H9 (cell line): Measurements from ENCODE around the gene SPACA5. TPM values are rescaled to one million over a fixed set of nuclear protein-coding genes. Genes with fewer than 3 reads are reported as not detected.

Experiments
- DNase-seq: peaks from one replicate; pipeline ENCODE4 v3.0.0-alpha.2; 2017
- H2AFZ ChIP-seq: one replicate; pipeline ENCODE4 v1.6.1; 2013; ENCODE audit warnings: mild to moderate bottlenecking, low read length, control low read depth, moderate library complexity
- H2AK5ac ChIP-seq: 2 replicates; pipeline ENCODE4 v1.6.1; 2013; ENCODE audit warnings: low read length, control low read depth, mixed read lengths; ENCODE audit not compliant: insufficient read length
- H2BK120ac ChIP-seq: one replicate; pipeline ENCODE4 v1.6.1; 2013; ENCODE audit warnings: low read depth, mild to moderate bottlenecking, low read length, control low read depth, inconsistent platforms; ENCODE audit not compliant: poor library complexity, severe bottlenecking
- H2BK12ac ChIP-seq: 2 replicates; pipeline ENCODE4 v1.6.1; 2013; ENCODE audit warnings: low read length, control low read depth, mixed read lengths, low read depth; ENCODE audit not compliant: insufficient read length
- H2BK15ac ChIP-seq: 2 replicates; pipeline ENCODE4 v1.6.1; 2013; ENCODE audit warnings: low read depth, low read length, control low read depth
- H2BK20ac ChIP-seq: one replicate; pipeline ENCODE4 v1.6.1; 2013; ENCODE audit warnings: low read depth, mild to moderate bottlenecking, low read length, control low read depth, inconsistent platforms; ENCODE audit not compliant: poor library complexity, severe bottlenecking
- H2BK5ac ChIP-seq: 2 replicates; pipeline ENCODE4 v1.6.1; 2013; ENCODE audit warnings: low read length, control low read depth, mixed read lengths; ENCODE audit not compliant: insufficient read length
- H3K14ac ChIP-seq: 2 replicates; pipeline ENCODE4 v1.6.1; 2013; ENCODE audit warnings: low read length, control low read depth; ENCODE audit not compliant: insufficient read depth
- H3K18ac ChIP-seq: 2 replicates; pipeline ENCODE4 v1.6.1; 2013; ENCODE audit warnings: low read depth, mild to moderate bottlenecking, mixed read lengths, low read length, control low read depth; ENCODE audit not compliant: insufficient read length
- H3K23ac ChIP-seq: 2 replicates; pipeline ENCODE4 v1.6.1; 2013; ENCODE audit warnings: low read length, control low read depth, mixed read lengths, low read depth; ENCODE audit not compliant: insufficient read length
- H3K23me2 ChIP-seq: 2 replicates; pipeline ENCODE4 v1.6.1; 2013; ENCODE audit warnings: low read depth, mild to moderate bottlenecking, mixed read lengths, low read length, control low read depth; ENCODE audit not compliant: insufficient read length, poor library complexity, severe bottlenecking
- H3K27ac ChIP-seq: 2 replicates; pipeline ENCODE4 v1.5.1; 2013; ENCODE audit warnings: low read length, control low read depth, mixed read lengths, low read depth; ENCODE audit not compliant: insufficient read length
- H3K27me3 ChIP-seq: 2 replicates; pipeline ENCODE4 v1.6.1; 2013; ENCODE audit warnings: low read length, control low read depth, inconsistent platforms; ENCODE audit not compliant: insufficient read depth
- H3K4ac ChIP-seq: 2 replicates; pipeline ENCODE4 v1.6.1; 2013; ENCODE audit warnings: low read depth, mild to moderate bottlenecking, control low read depth, inconsistent platforms, low read length, moderate library complexity
- H3K4me1 ChIP-seq: 2 replicates; pipeline ENCODE4 v1.6.1; 2013; ENCODE audit warnings: low read length, control low read depth, inconsistent platforms; ENCODE audit not compliant: insufficient read depth
- H3K4me2 ChIP-seq: 2 replicates; pipeline ENCODE4 v1.6.1; 2013; ENCODE audit warnings: low read length, control low read depth, mixed read lengths; ENCODE audit not compliant: insufficient read length, insufficient read depth
- H3K56ac ChIP-seq: 2 replicates; pipeline ENCODE4 v1.6.1; 2013; ENCODE audit warnings: low read depth, mild to moderate bottlenecking, mixed read lengths, low read length, control low read depth; ENCODE audit not compliant: insufficient read length
- H3K79me1 ChIP-seq: 2 replicates; pipeline ENCODE4 v1.6.1; 2013; ENCODE audit warnings: low read depth, mild to moderate bottlenecking, moderate library complexity, low read length, control low read depth, inconsistent platforms; ENCODE audit not compliant: insufficient read depth, poor library complexity, severe bottlenecking
- H3K79me2 ChIP-seq: 2 replicates; pipeline ENCODE4 v1.6.1; 2013; ENCODE audit warnings: low read length, control low read depth, inconsistent platforms; ENCODE audit not compliant: insufficient read depth
- H3K9ac ChIP-seq: 2 replicates; pipeline ENCODE4 v1.6.1; 2013; ENCODE audit warnings: low read length, control low read depth, mixed read lengths; ENCODE audit not compliant: insufficient read length; ENCODE audit errors: extremely low read depth
- H3K9me3 ChIP-seq: one replicate; pipeline ENCODE4 v1.6.1; 2013; ENCODE audit warnings: low read depth, low read length, inconsistent platforms; ENCODE audit not compliant: control insufficient read depth
- H3T11ph ChIP-seq: one replicate; pipeline ENCODE4 v1.6.1; 2013; ENCODE audit warnings: mild to moderate bottlenecking, low read length, control low read depth, inconsistent platforms
- H4K20me1 ChIP-seq: one replicate; pipeline ENCODE4 v1.6.1; 2013; ENCODE audit not compliant: control insufficient read depth, insufficient read length, insufficient read depth
- H4K5ac ChIP-seq: 2 replicates; pipeline ENCODE4 v1.6.1; 2013; ENCODE audit warnings: low read depth, mild to moderate bottlenecking, mixed read lengths, low read length, control low read depth; ENCODE audit not compliant: insufficient read length
- H4K8ac ChIP-seq: replicated peaks from 2 replicates; pipeline ENCODE4 v1.6.1; 2013; ENCODE audit warnings: low read length, control low read depth, mixed read lengths, low read depth; ENCODE audit not compliant: insufficient read length
- H4K91ac ChIP-seq: 2 replicates; pipeline ENCODE4 v1.6.1; 2013; ENCODE audit warnings: low read depth, mild to moderate bottlenecking, moderate library complexity, mixed read lengths, low read length, control low read depth; ENCODE audit not compliant: insufficient read length
- H3K27ac Mint-ChIP-seq, 3 experiments: 2 replicates in 2 of 3; 3 replicates in 1 of 3; pipeline ENCODE4 v1.8.0; 2020 to 2021; ENCODE audit warnings: mixed read lengths in 3 of 3, mild to moderate bottlenecking in 1 of 3, moderate library complexity in 1 of 3
- H3K27me3 Mint-ChIP-seq: 2 replicates; pipeline ENCODE4 v1.8.0; 2021; ENCODE audit warnings: low read depth, mild to moderate bottlenecking, moderate library complexity, mixed read lengths
- H3K36me3 Mint-ChIP-seq, 3 experiments: 2 replicates in 2 of 3; 3 replicates in 1 of 3; pipeline ENCODE4 v1.8.0; 2020 to 2021; ENCODE audit warnings: low read depth in 3 of 3, mixed read lengths in 3 of 3; ENCODE audit not compliant: insufficient read depth in 1 of 3
- H3K4me1 Mint-ChIP-seq, 2 experiments: 2 replicates each; pipeline ENCODE4 v1.8.0; 2020; ENCODE audit warnings: mixed read lengths in 2 of 2
- H3K4me3 Mint-ChIP-seq, 2 experiments: 2 replicates in 1 of 2; 3 replicates in 1 of 2; pipeline ENCODE4 v1.8.0; 2020 to 2021; ENCODE audit warnings: mild to moderate bottlenecking in 2 of 2, mixed read lengths in 2 of 2, moderate library complexity in 1 of 2
- H3K9me3 Mint-ChIP-seq, 2 experiments: 2 replicates in 1 of 2; 3 replicates in 1 of 2; pipeline ENCODE4 v1.8.0; 2020; ENCODE audit warnings: mild to moderate bottlenecking in 2 of 2, mixed read lengths in 2 of 2, moderate library complexity in 1 of 2
- WGBS: extraction: QIAGEN DNeasy Blood & Tissue Kit; methylation state at CpG from one replicate; pipeline ENCODE4 v1.1.7; 2013; ENCODE audit warnings: missing lambda C conversion rate, low lambda C conversion rate, mixed read lengths; ENCODE audit not compliant: insufficient read length; ENCODE audit errors: extremely low coverage; 5-methylcytosine and 5-hydroxymethylcytosine counted together
- total RNA-seq: library from RNA; stranded (reverse); gene quantifications from 2 replicates; pipeline ENCODE4 v1.2.1, GENCODE V29; 2021
- TF ChIP-seq, protein P1 (sequence below): fragments of 200-600 bp; sonication (generic); conservative IDR thresholded peaks from 3 replicates; pipeline ENCODE4 v1.8.0; 2021; ENCODE audit warnings: antibody characterized with exemption, mild to moderate bottlenecking

Gene SPACA5
- total RNA-seq, 1 experiment from 2014 or later, result not detected

DNA sequence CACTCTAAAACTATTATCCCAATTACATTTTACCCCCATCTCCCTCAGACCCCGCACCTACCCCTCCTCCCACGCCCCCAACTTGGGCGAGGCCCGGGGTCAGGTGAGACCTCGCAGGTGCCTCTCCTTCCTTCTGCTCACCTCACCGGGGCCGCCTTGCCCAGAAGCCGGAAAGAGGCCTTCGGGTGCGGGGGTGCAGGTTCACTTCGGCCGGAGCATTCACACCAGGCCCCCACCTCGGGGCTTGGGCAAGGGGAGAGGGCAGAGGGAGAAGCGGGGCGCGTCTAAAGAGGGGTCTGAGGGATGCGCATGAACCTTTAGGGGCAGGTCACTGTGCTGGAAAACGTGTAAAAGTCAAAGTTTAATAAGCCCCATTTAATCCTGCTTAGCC is 3.4 kb upstream of the SPACA5 start:
- Mint-ChIP-seq H3K4me1 (peaks cover 0 to 6% of the 10 kb centered on the region in 2 experiments; a peak in 3 of 4 replicates), H3K4me3 (peak overlapping the region; percentile 84 to 97), H3K27ac (peak overlapping the region; percentile 94 to 95 (median 94); a peak in 4 of 7 replicates), H3K36me3 (peaks cover 8 to 20% (median 9%) of the 10 kb centered on the region in 3 experiments), H3K27me3 (no peaks in the 10 kb centered on the region), H3K9me3 (peaks cover 35 to 45% of the 10 kb centered on the region in 2 experiments)
- Histone ChIP-seq H4K8ac (no peak overlapping the region), H2AFZ (no peak overlapping the region), H3K4me1 (no peaks in the 10 kb centered on the region), H3K4ac (no peak overlapping the region), H2AK5ac (no peak overlapping the region), H3K23ac (no peak overlapping the region), H3K4me2 (peak overlapping the region; percentile 63), H3K27me3 (no peaks in the 10 kb centered on the region), H2BK5ac (no peak overlapping the region), H2BK120ac (no peak overlapping the region), H3K79me2 (no peaks in the 10 kb centered on the region; the same call in 1 of the 2 replicates), H4K20me1 (no peaks in the 10 kb centered on the region), H2BK20ac (no peak overlapping the region), H3K9me3 (peaks cover 8% of the 10 kb centered on the region), H3K18ac (peak overlapping the region; percentile 18), H4K5ac (no peak overlapping the region), H4K91ac (no peak overlapping the region), H3K23me2 (no peaks in the 10 kb centered on the region), H3K79me1 (no peaks in the 10 kb centered on the region), H2BK12ac (no peak overlapping the region), H3K56ac (no peak overlapping the region), H3K27ac (no peak overlapping the region), H3T11ph (no peak overlapping the region), H3K9ac (peak overlapping the region; percentile 42), H3K14ac (peak overlapping the region; percentile 21; the same call in 1 of the 2 replicates), H2BK15ac (no peak overlapping the region)
- TF ChIP-seq, protein P1, sequence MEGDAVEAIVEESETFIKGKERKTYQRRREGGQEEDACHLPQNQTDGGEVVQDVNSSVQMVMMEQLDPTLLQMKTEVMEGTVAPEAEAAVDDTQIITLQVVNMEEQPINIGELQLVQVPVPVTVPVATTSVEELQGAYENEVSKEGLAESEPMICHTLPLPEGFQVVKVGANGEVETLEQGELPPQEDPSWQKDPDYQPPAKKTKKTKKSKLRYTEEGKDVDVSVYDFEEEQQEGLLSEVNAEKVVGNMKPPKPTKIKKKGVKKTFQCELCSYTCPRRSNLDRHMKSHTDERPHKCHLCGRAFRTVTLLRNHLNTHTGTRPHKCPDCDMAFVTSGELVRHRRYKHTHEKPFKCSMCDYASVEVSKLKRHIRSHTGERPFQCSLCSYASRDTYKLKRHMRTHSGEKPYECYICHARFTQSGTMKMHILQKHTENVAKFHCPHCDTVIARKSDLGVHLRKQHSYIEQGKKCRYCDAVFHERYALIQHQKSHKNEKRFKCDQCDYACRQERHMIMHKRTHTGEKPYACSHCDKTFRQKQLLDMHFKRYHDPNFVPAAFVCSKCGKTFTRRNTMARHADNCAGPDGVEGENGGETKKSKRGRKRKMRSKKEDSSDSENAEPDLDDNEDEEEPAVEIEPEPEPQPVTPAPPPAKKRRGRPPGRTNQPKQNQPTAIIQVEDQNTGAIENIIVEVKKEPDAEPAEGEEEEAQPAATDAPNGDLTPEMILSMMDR, result no peak
- no peak for DNase-seq
- WGBS, result no CpG with 5 or more reads among the region's 18 CpGs
